MCF 10A (cell line): ENCODE data around the gene MACC1. TPM values are rescaled to one million over a fixed set of nuclear protein-coding genes. Genes with fewer than 3 reads are reported as not detected.

Experiments used
- BruUV-seq: library from RNA; stranded (reverse); fragments of 400-500 nt; replicated peaks from 2 replicates; lab custom pipeline; 2021; lab: Mats Ljungman, UMichigan
- CTCF ChIA-PET: fragments of 300-600 bp; sonication (Branson Sonifier 250); formaldehyde crosslinking; extraction: SDS; loops from one replicate; lab custom pipeline; 2021; ENCODE audit warnings: antibody characterized with exemption, inconsistent platforms; lab: Yijun Ruan, JAX
- POLR2A ChIA-PET: fragments of 300-600, 350-650 bp; sonication (Branson Sonifier 250); formaldehyde crosslinking; extraction: SDS; loops from one replicate; lab custom pipeline; 2020; ENCODE audit warnings: antibody characterized with exemption, inconsistent platforms; lab: Yijun Ruan, JAX
- DNase-seq: peaks from one replicate; pipeline ENCODE4 v3.0.0-alpha.2; 2018; ENCODE audit not compliant: unreplicated experiment
- H3K27ac Mint-ChIP-seq: one replicate; pipeline ENCODE4 v1.8.0; 2022; ENCODE audit warnings: mild to moderate bottlenecking, low read depth, mixed read lengths; ENCODE audit not compliant: unreplicated experiment
- H3K27me3 Mint-ChIP-seq: one replicate; pipeline ENCODE4 v1.8.0; 2022; ENCODE audit warnings: mixed read lengths; ENCODE audit not compliant: insufficient read depth, unreplicated experiment
- H3K36me3 Mint-ChIP-seq: one replicate; pipeline ENCODE4 v1.8.0; 2022; ENCODE audit warnings: mild to moderate bottlenecking, moderate library complexity, mixed read lengths; ENCODE audit not compliant: insufficient read depth, unreplicated experiment
- H3K4me1 Mint-ChIP-seq: one replicate; pipeline ENCODE4 v1.8.0; 2022; ENCODE audit warnings: mixed read lengths; ENCODE audit not compliant: insufficient read depth, unreplicated experiment
- H3K4me3 Mint-ChIP-seq: one replicate; pipeline ENCODE4 v1.8.0; 2022; ENCODE audit warnings: mild to moderate bottlenecking, moderate library complexity, mixed read lengths; ENCODE audit not compliant: unreplicated experiment
- H3K9me3 Mint-ChIP-seq: one replicate; pipeline ENCODE4 v1.8.0; 2022; ENCODE audit warnings: mixed read lengths; ENCODE audit not compliant: unreplicated experiment
- CTCF ChIP-seq: fragments of 200-600 bp; IDR thresholded peaks from one replicate; pipeline ENCODE4 v1.8.0; 2022; ENCODE audit warnings: antibody characterized with exemption, mild to moderate bottlenecking; ENCODE audit not compliant: unreplicated experiment
- intact Hi-C: fragments of 100-400 bp; cut with micrococcal nuclease; formaldehyde crosslinking; loops from 2 replicates; pipeline ENCODE4 v1.14.1; 2022
- total RNA-seq: library from RNA; stranded (reverse); gene quantifications from 2 replicates; pipeline ENCODE4 v1.2.3, GENCODE V29; 2022

Gene MACC1
- total RNA-seq, 1 experiment from 2014 or later, result 0.14 TPM

- ChIA-PET POLR2A (interaction anchor here (0.7 to 1.1 kb wide), 2 partner anchors 10 to 1029 kb away, joined by 3 read pairs; no protein-coding TSS in a partner anchor), CTCF (interaction anchor here (0.6 kb wide), 1 partner anchor 32 kb away, joined by 3 read pairs; no protein-coding TSS in a partner anchor)
- Mint-ChIP-seq H3K27ac (peak overlapping the region; percentile 57), H3K27me3 (no peaks in the 10 kb centered on the region), H3K4me3 (no peak overlapping the region), H3K9me3 (no peaks in the 10 kb centered on the region), H3K4me1 (peaks cover 24% of the 10 kb centered on the region), H3K36me3 (no peaks in the 10 kb centered on the region)
- no peak for TF ChIP-seq CTCF
- intact Hi-C loops, result no loop called here
- BruUV-seq, result no TSS peak
- no peak for DNase-seq
Observed at GRCh38 chr7:20240080-20240926, 23.1 kb upstream of the MACC1 start.

- POLR2A ChIA-PET, result interaction anchor here (0.9 kb wide), 1 partner anchor 9 kb away, joined by 5 read pairs; no protein-coding TSS in a partner anchor
- no peaks in the 10 kb centered on the region for H3K36me3 Mint-ChIP-seq
- intact Hi-C loops, result no loop called here
- no peak overlapping the region for H3K27ac Mint-ChIP-seq
- H3K9me3 Mint-ChIP-seq, result no peaks in the 10 kb centered on the region
- no peak for DNase-seq
- BruUV-seq, result no TSS peak
- H3K4me3 Mint-ChIP-seq, result no peak overlapping the region
- no peaks in the 10 kb centered on the region for H3K27me3 Mint-ChIP-seq
- peaks cover 24% of the 10 kb centered on the region for H3K4me1 Mint-ChIP-seq
- CTCF ChIA-PET, result interaction anchor here (1.0 kb wide), 1 partner anchor 26 kb away, joined by 4 read pairs; no protein-coding TSS in a partner anchor
- no peak for TF ChIP-seq CTCF
Observed at GRCh38 chr7:20238754-20239324, 21.7 kb upstream of the MACC1 start.

- Mint-ChIP-seq H3K4me1 (peaks cover 24% of the 10 kb centered on the region), H3K27me3 (no peaks in the 10 kb centered on the region), H3K27ac (no peak overlapping the region), H3K4me3 (no peak overlapping the region), H3K36me3 (no peaks in the 10 kb centered on the region), H3K9me3 (no peaks in the 10 kb centered on the region)
- BruUV-seq, result no TSS peak
- no peak for DNase-seq
- ChIA-PET CTCF (interaction anchor here (1.0 kb wide), 1 partner anchor 27 kb away, joined by 4 read pairs; no protein-coding TSS in a partner anchor), POLR2A (interaction anchor here (0.9 kb wide), 1 partner anchor 9 kb away, joined by 5 read pairs; no protein-coding TSS in a partner anchor)
- TF ChIP-seq CTCF, result no peak
- intact Hi-C loops, result no loop called here
Observed at GRCh38 chr7:20238194-20238753, 21.1 kb upstream of the MACC1 start.
